Endothelial cell of umbilical vein (primary cell): ENCODE data around the gene OXSR1. TPM values are rescaled to one million over a fixed set of nuclear protein-coding genes. Genes with fewer than 3 reads are reported as not detected.

Experiments
- BruUV-seq: library from RNA; stranded (reverse); fragments of 400-500 nt; replicated peaks from 2 replicates; lab custom pipeline; 2021; lab: Mats Ljungman, UMichigan
- CTCF ChIA-PET: fragments of 300-600, 350-600 bp; sonication (Branson Sonifier 250); formaldehyde crosslinking; loops from one replicate; lab custom pipeline; 2021; ENCODE audit warnings: antibody characterized with exemption, inconsistent platforms; lab: Charles Lee
- POLR2A ChIA-PET: fragments of 300-600, 350-600 bp; sonication (Branson Sonifier 250); formaldehyde crosslinking; loops from one replicate; lab custom pipeline; 2021; ENCODE audit warnings: antibody characterized with exemption, inconsistent platforms; lab: Charles Lee
- DNase-seq: peaks from one replicate; pipeline ENCODE4 v3.0.0-alpha.2; 2011; ENCODE audit warnings: low read depth, low spot score
- FAIRE-seq: peaks from 2 replicates; lab custom pipeline; 2011; peaks lifted over from hg19 to GRCh38; lab: Jason Lieb, UNC
- H2AFZ ChIP-seq: 2 replicates; pipeline ENCODE4 v1.6.0; 2012; ENCODE audit warnings: low read depth, low read length, control low read depth, inconsistent platforms
- H3K27ac ChIP-seq: 2 replicates; pipeline ENCODE4 v1.5.1; 2011; ENCODE audit warnings: low read depth, mild to moderate bottlenecking, control low read depth, low read length, moderate library complexity; ENCODE audit not compliant: insufficient read depth
- H3K27me3 ChIP-seq, 2 experiments: 2 replicates each; pipeline versions ENCODE4 v1.6.0 to v1.6.1; 2011; ENCODE audit warnings: low read length in 2 of 2, mixed read lengths in 1 of 2; ENCODE audit not compliant: control insufficient read depth in 2 of 2, insufficient read depth in 2 of 2
- H3K36me3 ChIP-seq, 2 experiments: 2 replicates in 1 of 2; 3 replicates in 1 of 2; pipeline ENCODE4 v1.5.1; 2011; ENCODE audit warnings: low read length in 2 of 2, mild to moderate bottlenecking in 1 of 2, moderate library complexity in 1 of 2; ENCODE audit not compliant: control insufficient read depth in 2 of 2, insufficient read depth in 2 of 2; ENCODE audit errors: extremely low read depth in 1 of 2
- H3K4me1 ChIP-seq: 3 replicates; pipeline ENCODE4 v1.5.1; 2011; ENCODE audit warnings: mild to moderate bottlenecking, low read length; ENCODE audit not compliant: control insufficient read depth, insufficient read depth; ENCODE audit errors: extremely low read depth
- H3K4me2 ChIP-seq: 2 replicates; pipeline ENCODE4 v1.6.1; 2011; ENCODE audit warnings: low read length, control low read depth, mixed read lengths; ENCODE audit not compliant: insufficient read depth
- H3K4me3 ChIP-seq, 3 experiments: fragments of 200-600 bp in 1 of 3; sonication (generic), shearing (Covaris generic) in 1 of 3; replicated peaks in 1 of 3; 2 replicates each; pipeline ENCODE4 v1.5.1; 2011 to 2016; ENCODE audit warnings: control low read depth in 3 of 3, low read length in 3 of 3, mild to moderate bottlenecking in 2 of 3, inconsistent platforms in 1 of 3, low read depth in 1 of 3, moderate library complexity in 1 of 3; ENCODE audit not compliant: insufficient read depth in 1 of 3
- H3K79me2 ChIP-seq: 2 replicates; pipeline ENCODE4 v1.6.0; 2012; ENCODE audit warnings: low read length, inconsistent platforms; ENCODE audit not compliant: control insufficient read depth, insufficient read depth
- H3K9ac ChIP-seq: replicated peaks from 2 replicates; pipeline ENCODE3; 2011; ENCODE audit warnings: low read length, control low read depth; ENCODE audit not compliant: insufficient read depth; ENCODE audit errors: extremely low read depth
- H3K9me1 ChIP-seq: replicated peaks from 3 replicates; pipeline ENCODE4 v1.6.0; 2011; ENCODE audit warnings: mild to moderate bottlenecking, low read length; ENCODE audit not compliant: control insufficient read depth, insufficient read depth; ENCODE audit errors: extremely low read depth
- H3K9me3 ChIP-seq: replicated peaks from 2 replicates; pipeline ENCODE4 v1.5.1; 2012; ENCODE audit warnings: low read length, inconsistent platforms; ENCODE audit not compliant: control insufficient read depth, insufficient read depth
- H4K20me1 ChIP-seq: replicated peaks from 2 replicates; pipeline ENCODE3; 2011; ENCODE audit warnings: mild to moderate bottlenecking, low read length; ENCODE audit not compliant: control insufficient read depth, insufficient read depth; ENCODE audit errors: extremely low read depth
- EZH2 ChIP-seq: IDR thresholded peaks from 2 replicates; pipeline ENCODE4 v1.6.1; 2012; ENCODE audit warnings: borderline replicate concordance, low read depth, mild to moderate bottlenecking, moderate library complexity, low read length, inconsistent platforms; ENCODE audit not compliant: severe bottlenecking
- POLR2A ChIP-seq: IDR thresholded peaks from 2 replicates; pipeline ENCODE4 v1.6.1; 2012; ENCODE audit warnings: low read depth, mild to moderate bottlenecking, control low read depth, low read length
- POLR2AphosphoS5 ChIP-seq: IDR thresholded peaks from 2 replicates; pipeline ENCODE4 v1.6.1; 2012; ENCODE audit warnings: low read depth, mild to moderate bottlenecking, control low read depth, low read length, moderate library complexity; ENCODE audit not compliant: insufficient read depth
- dilution Hi-C: fragments of 300-500 bp; cut with MboI; formaldehyde crosslinking; loops from one replicate; pipeline ENCODE4 v1.15.0; 2019; ENCODE audit warnings: low sequenced_read_pairs; ENCODE audit not compliant: extremely low pct_ligation_motif_present
- intact Hi-C: fragments of 100-400 bp; cut with micrococcal nuclease; formaldehyde crosslinking; loops from one replicate; pipeline ENCODE4 v1.10.0; 2022
- polyA plus RNA-seq, 4 experiments: library from polyadenylated mRNA; depleted of rRNA in 3 of 4; stranded (reverse) in 3 of 4; unstranded in 1 of 4; fragments of >200 nt; gene quantifications; 2 replicates each; pipeline versions ENCODE4 v1.2.1 to v1.2.3, GENCODE V29; 2011 to 2012; ENCODE audit warnings: missing spikeins in 1 of 4
- total RNA-seq: library from RNA; stranded (reverse); gene quantifications from 2 replicates; pipeline ENCODE4 v1.2.3, GENCODE V29; 2021

The OXSR1 gene
- total and polyA plus RNA-seq, 2 donors (not counting 3 experiments of a cell fraction or from before 2014, with no cell fraction given): 15.1 to 32.9 TPM

DNA sequence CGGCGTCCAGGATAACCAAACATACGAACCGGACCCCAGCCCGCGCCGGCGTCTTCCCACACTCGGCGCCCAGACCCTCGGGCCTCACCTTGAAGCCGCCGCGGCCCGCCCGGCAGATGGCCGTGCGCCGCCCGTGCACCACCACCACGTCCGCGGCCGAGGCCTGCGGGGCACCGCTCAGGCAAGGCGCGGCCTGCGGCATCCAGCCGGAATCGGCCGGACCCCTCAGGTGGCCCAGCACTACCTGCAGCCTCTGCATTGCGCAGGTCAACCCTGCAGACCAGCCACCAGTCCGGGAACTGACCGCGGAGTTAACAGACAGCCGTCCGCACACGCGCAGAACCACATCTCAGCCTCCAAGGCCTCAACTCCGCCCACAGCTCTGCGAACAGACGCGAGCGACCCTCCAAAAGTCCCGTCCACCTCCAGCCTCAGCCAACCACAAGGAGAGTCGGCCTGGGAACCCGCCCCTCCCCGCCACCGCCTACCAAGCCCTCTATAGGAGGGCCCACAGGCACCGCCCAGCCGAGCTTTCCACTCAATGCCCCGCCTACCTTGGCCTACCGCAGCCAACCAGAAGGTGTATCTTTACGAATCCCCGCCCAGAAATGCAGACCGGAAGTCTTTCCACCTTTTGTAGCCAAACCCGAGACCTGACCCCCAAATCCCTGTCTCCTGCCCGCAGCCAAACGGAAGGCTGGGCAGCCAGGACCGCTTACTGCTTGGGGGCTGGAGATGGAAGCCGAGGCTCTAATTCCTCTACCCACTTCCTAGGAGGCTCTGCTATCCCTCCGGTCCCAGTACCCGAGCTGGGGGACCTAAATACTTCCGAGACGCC lies 28.3 kb upstream of the OXSR1 start, which contains the start of gene ACAA1:
Gene ACAA1 (minus strand): TSS at position 351 of the 838 bp plus-strand sequence. CDS start 92 bp downstream, at position 259.
- no peaks in the 10 kb centered on the region for H3K27me3 ChIP-seq
- dilution Hi-C loops: no loop called here
- peaks cover 11% of the 10 kb centered on the region for H3K79me2 ChIP-seq
- H3K36me3 ChIP-seq: peaks cover 0 to 20% of the 10 kb centered on the region in 2 experiments
- no TSS peak for BruUV-seq
- H2AFZ ChIP-seq: peak within 1 kb of the TSS; percentile 98
- peak within 1 kb of the TSS; percentile 62 for H3K9ac ChIP-seq
- DNase-seq: peak; percentile 99
- FAIRE-seq: peak; percentile 99
- peak within 1 kb of the TSS; percentile 27 to 71 (median 67) for H3K4me3 ChIP-seq
- H3K9me3 ChIP-seq: no peaks in the 10 kb centered on the region
- no peaks in the 10 kb centered on the region for H4K20me1 ChIP-seq
- TF ChIP-seq EZH2: no peak
- TF ChIP-seq POLR2AphosphoS5: peak; percentile 57
- peak; percentile 90 for TF ChIP-seq POLR2A
- peak within 1 kb of the TSS; percentile 75 for H3K4me2 ChIP-seq
- peaks cover 24% of the 10 kb centered on the region for H3K4me1 ChIP-seq
- ChIA-PET CTCF (interaction anchor here (0.8 to 4.5 kb wide), 11 partner anchors 14 to 359 kb away, joined by 3 to 43 read pairs (median 5); partner anchors contain the start of genes ACVR2B, EXOG, OXSR1 and XYLB), POLR2A (interaction anchor here (0.7 to 2.6 kb wide), 3 partner anchors 11 to 43 kb away, joined by 3 to 22 read pairs (median 4); partner anchors contain the start of gene OXSR1)
- H3K27ac ChIP-seq: peak within 1 kb of the TSS; percentile 45
- no peaks in the 10 kb centered on the region for H3K9me1 ChIP-seq
- intact Hi-C loops: loop anchor here (1.0 to 10.0 kb wide), 10 partner anchors 28 to 518 kb away; partner anchors contain the start of genes EXOG, OXSR1 and XYLB
